ENCODE data around the gene UBAC1. TPM values are rescaled to one million over a fixed set of nuclear protein-coding genes. Genes with fewer than 3 reads are reported as not detected.
"Not testable (repeated sequence)": the region's sequence is repeated elsewhere in the genome, so short reads cannot be mapped to it uniquely, and the experiment has no call there.

UBAC1 gene
- total and polyA plus RNA-seq, 5 donors from 2014 or later: 17.8 to 27.7 (median 23.8) TPM

DNA sequence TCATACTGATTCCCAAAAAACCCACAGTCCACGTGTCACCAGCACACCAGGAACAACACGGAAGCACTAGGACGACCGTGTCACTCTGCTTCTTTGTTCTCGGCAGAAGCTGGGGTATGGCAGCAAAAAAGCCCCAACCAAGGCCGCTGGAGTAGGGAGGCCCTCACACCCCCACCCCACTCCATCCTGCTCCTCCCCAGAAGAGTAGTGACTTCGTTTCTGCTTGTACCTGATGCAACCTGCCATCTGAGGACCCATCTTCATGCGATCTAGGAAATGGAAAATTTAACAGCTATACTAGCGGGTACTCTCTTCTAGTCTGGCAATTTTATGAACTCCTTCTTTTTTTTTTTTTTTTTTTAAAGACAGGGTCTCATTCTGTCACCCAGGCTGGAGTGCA is 3.7 kb downstream of the UBAC1 start:
- Mint-ChIP-seq H3K9me3 (no peaks in the 10 kb centered on the region), H3K27me3 (peaks cover 11% of the 10 kb centered on the region), H3K27ac (no peak overlapping the region), H3K4me1 (peaks cover 5 to 38% (median 17%) of the 10 kb centered on the region in 4 donors), H3K36me3 (peaks cover 11% of the 10 kb centered on the region), H3K4me3 (no peak overlapping the region)
- Histone ChIP-seq H3K4me1 (ENCODE audit: control insufficient read depth, insufficient read depth, low read length, poor library complexity, severe bottlenecking) (peaks cover 17% of the 10 kb centered on the region), H3K4me3 (ENCODE audit: low read depth, low read length) (no peak overlapping the region), H3K27ac (ENCODE audit: insufficient read depth, low read length, poor library complexity, severe bottlenecking) (no peak overlapping the region), H3K27me3 (ENCODE audit: control insufficient read depth, insufficient read depth, low read length) (no peaks in the 10 kb centered on the region), H3K36me3 (ENCODE audit: control insufficient read depth, insufficient read depth, low read length) (peaks cover 18% of the 10 kb centered on the region), H3K9me3 (ENCODE audit: control insufficient read depth in 2 of 2, low read length in 2 of 2) (no peaks in the 10 kb centered on the region)
- ATAC-seq (ENCODE audit: low read depth in 2 of 2): no peak
- no peak for DNase-seq

DNA sequence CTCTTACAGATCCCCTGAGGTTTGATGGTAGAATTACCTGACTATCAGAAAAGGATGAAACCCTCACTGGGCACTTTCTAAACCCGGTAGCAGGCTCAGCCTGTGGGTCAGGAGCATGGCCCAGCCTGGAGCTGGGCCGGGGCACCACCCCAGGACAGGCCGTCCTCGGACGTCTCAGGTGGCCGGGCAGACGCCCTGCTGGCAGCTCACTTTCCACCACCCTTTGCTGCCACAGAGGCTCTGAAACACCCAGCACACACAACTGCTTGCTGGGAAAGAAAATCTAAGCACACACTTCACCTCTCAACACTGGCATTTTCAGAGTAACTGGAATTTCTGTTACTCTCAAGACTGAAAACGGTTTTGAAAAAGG is 4.4 kb downstream of the UBAC1 start:
- H3K27me3 ChIP-seq (ENCODE audit: control insufficient read depth, insufficient read depth, low read length): no peaks in the 10 kb centered on the region
- H3K27ac ChIP-seq (ENCODE audit: insufficient read depth, low read length, poor library complexity, severe bottlenecking): no peak overlapping the region
- H3K36me3 ChIP-seq (ENCODE audit: control insufficient read depth, insufficient read depth, low read length): peaks cover 25% of the 10 kb centered on the region
- Mint-ChIP-seq H3K36me3 (peaks cover 14% of the 10 kb centered on the region), H3K27me3 (peaks cover 5% of the 10 kb centered on the region), H3K27ac (no peak overlapping the region), H3K4me3 (no peak overlapping the region), H3K4me1 (peaks cover 5 to 32% (median 16%) of the 10 kb centered on the region in 4 donors), H3K9me3 (no peaks in the 10 kb centered on the region)
- ATAC-seq (ENCODE audit: low read depth in 2 of 2) (no peak), DNase-seq (no peak)
- H3K4me3 ChIP-seq (ENCODE audit: low read depth, low read length): no peak overlapping the region
- H3K4me1 ChIP-seq (ENCODE audit: control insufficient read depth, insufficient read depth, low read length, poor library complexity, severe bottlenecking): peaks cover 14% of the 10 kb centered on the region
- no peaks in the 10 kb centered on the region for H3K9me3 ChIP-seq (ENCODE audit: control insufficient read depth in 2 of 2, low read length in 2 of 2)

DNA sequence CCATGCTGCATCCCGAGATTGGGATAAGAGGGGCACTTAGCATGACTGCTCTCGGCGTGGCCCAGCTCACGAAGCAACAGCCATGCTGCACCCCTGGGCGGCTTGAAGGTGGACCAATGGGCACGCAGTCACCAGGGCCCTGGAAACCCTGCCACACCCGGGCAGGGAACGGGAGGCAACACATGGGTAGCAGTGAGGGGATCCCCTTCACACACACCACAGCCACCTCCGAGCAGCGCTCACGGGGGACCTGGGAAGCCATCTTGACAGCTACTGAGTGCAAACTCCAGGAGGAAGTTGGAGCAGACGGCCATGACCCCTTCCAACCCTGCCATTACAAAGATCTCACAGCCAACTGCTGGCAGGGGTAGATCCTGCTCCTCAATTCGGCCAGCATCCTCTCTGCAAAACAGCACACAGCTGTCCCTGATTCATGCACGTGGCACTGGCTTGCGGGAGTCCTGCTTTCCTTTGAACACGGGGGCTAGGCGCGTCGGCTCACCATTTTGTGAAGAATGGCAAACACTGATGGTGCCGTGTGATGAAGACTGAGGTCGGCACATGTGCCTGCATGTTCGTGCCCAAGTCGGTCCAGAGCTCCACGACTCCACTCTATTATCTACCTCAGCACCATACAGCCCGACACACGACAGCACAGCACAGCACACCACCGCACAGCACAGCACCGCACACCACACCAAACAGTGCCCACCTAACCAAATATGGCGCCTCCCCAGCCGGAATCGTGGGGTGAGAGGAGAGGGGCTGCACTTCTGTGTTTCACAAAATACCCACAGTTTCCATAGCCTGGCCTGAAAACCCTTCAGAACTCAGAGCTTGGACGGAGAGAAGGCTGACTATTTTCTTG is 5.0 kb downstream of the UBAC1 start:
- Mint-ChIP-seq H3K36me3 (peaks cover 14% of the 10 kb centered on the region), H3K4me1 (peaks cover under 1 to 27% (median 16%) of the 10 kb centered on the region in 4 donors), H3K9me3 (no peaks in the 10 kb centered on the region), H3K27ac (peak overlapping the region in 1 of 3 donors; percentile 52), H3K27me3 (no peaks in the 10 kb centered on the region), H3K4me3 (peak overlapping the region in 1 of 4 donors; percentile 61)
- DNase-seq (no peak), ATAC-seq (ENCODE audit: low read depth in 2 of 2) (no peak)
- H3K36me3 ChIP-seq (ENCODE audit: control insufficient read depth, insufficient read depth, low read length): peaks cover 26% of the 10 kb centered on the region
- H3K27me3 ChIP-seq (ENCODE audit: control insufficient read depth, insufficient read depth, low read length): no peaks in the 10 kb centered on the region
- no peak overlapping the region for H3K27ac ChIP-seq (ENCODE audit: insufficient read depth, low read length, poor library complexity, severe bottlenecking)
- H3K4me1 ChIP-seq (ENCODE audit: control insufficient read depth, insufficient read depth, low read length, poor library complexity, severe bottlenecking): peaks cover 12% of the 10 kb centered on the region
- H3K9me3 ChIP-seq (ENCODE audit: control insufficient read depth in 2 of 2, low read length in 2 of 2): no peaks in the 10 kb centered on the region
- no peak overlapping the region for H3K4me3 ChIP-seq (ENCODE audit: low read depth, low read length)

DNA sequence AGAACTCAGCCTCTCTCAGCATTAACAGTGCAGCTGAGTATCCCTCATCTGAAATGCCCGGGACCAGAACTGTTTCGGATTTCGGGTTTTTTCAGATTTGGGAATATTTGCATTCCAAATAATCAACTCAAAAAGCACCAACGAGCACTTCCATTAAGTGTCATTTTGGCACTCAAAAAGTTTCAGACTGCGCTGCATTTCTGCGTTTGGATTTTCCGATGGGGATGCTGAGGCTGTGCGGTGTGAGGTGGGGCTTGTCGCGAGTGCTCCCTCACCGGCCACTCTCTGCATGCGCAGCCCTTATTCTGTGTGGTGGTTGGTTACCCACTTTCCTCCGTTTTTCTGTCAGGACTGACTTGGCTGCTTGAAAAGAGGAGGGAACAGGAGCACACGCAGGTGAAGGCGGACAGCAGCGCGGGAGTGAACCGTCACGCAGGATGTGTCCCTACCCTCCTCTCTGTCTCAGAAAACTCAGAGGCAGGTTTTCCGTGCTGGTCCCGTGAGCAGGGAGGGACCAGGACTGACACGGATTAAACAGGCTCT is 8.4 kb downstream of the UBAC1 start:
- Mint-ChIP-seq H3K27me3 (no peaks in the 10 kb centered on the region), H3K4me3 (no peak overlapping the region), H3K27ac (no peak overlapping the region), H3K36me3 (peaks cover 31% of the 10 kb centered on the region), H3K4me1 (peaks cover 0 to 10% (median 2%) of the 10 kb centered on the region in 4 donors), H3K9me3 (no peaks in the 10 kb centered on the region)
- no peak overlapping the region for H3K4me3 ChIP-seq (ENCODE audit: low read depth, low read length)
- no peaks in the 10 kb centered on the region for H3K4me1 ChIP-seq (ENCODE audit: control insufficient read depth, insufficient read depth, low read length, poor library complexity, severe bottlenecking)
- no peaks in the 10 kb centered on the region for H3K27me3 ChIP-seq (ENCODE audit: control insufficient read depth, insufficient read depth, low read length)
- no peaks in the 10 kb centered on the region for H3K9me3 ChIP-seq (ENCODE audit: control insufficient read depth in 2 of 2, low read length in 2 of 2)
- H3K27ac ChIP-seq (ENCODE audit: insufficient read depth, low read length, poor library complexity, severe bottlenecking): no peak overlapping the region
- DNase-seq (no peak), ATAC-seq (ENCODE audit: low read depth in 2 of 2) (no peak)
- H3K36me3 ChIP-seq (ENCODE audit: control insufficient read depth, insufficient read depth, low read length): peaks cover 43% of the 10 kb centered on the region

DNA sequence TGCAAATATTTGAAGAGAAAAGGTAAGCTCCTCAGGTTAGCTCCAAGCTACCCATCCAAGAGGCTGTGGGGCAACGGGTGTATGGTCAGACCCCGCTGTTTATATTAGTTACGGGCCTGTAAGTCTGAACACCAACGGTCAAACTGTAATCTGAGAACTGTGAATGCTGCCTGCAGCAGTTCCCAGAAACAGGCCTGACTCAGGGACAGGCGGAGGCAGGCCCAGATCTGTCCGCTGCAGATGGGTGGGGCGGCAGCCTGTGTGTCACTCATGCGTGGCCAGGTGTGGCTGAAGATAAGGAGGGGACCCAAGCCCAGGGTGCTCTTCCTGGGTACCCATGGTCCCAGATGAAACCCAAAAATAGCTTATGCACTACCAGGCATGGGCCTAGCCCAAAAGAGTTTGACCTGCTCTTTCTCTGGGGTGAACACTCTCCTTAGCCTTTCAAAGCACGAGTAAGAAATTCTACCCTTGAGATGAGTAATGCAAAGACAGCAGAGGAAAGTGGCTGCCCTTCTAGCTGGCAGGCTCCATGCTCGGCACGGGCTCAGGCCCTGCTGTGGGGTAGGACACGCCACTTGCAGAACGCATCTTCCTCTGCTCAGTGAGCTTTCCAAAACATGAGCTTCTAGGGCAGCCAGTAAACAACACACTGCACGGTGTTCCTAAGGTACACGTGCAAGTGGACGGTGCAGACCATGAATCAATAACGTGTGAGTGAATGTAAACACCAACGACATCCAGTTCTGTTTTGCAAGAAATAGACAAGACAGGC is 9.1 kb downstream of the UBAC1 start:
- Mint-ChIP-seq H3K4me3 (no peak overlapping the region), H3K27ac (no peak overlapping the region), H3K4me1 (peaks cover 0 to 10% (median 3%) of the 10 kb centered on the region in 4 donors), H3K9me3 (no peaks in the 10 kb centered on the region), H3K27me3 (no peaks in the 10 kb centered on the region), H3K36me3 (peaks cover 32% of the 10 kb centered on the region)
- Histone ChIP-seq H3K4me3 (ENCODE audit: low read depth, low read length) (no peak overlapping the region), H3K27ac (ENCODE audit: insufficient read depth, low read length, poor library complexity, severe bottlenecking) (no peak overlapping the region), H3K4me1 (ENCODE audit: control insufficient read depth, insufficient read depth, low read length, poor library complexity, severe bottlenecking) (no peaks in the 10 kb centered on the region), H3K36me3 (ENCODE audit: control insufficient read depth, insufficient read depth, low read length) (peaks cover 48% of the 10 kb centered on the region), H3K9me3 (ENCODE audit: control insufficient read depth in 2 of 2, low read length in 2 of 2) (no peaks in the 10 kb centered on the region), H3K27me3 (ENCODE audit: control insufficient read depth, insufficient read depth, low read length) (no peaks in the 10 kb centered on the region)
- DNase-seq: no peak
- no peak for ATAC-seq (ENCODE audit: low read depth in 2 of 2)

DNA sequence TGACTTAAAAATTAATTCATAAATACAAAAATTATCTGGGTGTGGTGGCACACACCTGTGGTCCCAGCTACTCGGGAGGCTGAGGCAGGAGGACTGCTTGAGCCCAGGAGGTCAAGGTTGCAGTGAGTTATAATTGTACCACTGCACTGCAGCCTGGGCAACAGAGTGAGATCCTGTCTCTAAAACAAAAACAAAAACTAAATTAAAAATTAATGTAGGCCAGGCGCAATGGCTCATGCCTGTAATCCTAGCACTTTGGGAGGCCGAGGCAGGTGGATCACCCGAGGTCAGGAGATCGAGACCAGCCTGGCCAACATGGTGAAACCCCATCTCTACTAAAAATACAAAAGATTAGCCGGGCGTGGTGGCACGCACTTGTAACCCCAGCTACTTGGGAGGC is 9.9 kb downstream of the UBAC1 start:
- H3K4me1 ChIP-seq (ENCODE audit: control insufficient read depth, insufficient read depth, low read length, poor library complexity, severe bottlenecking); H3K4me3 Mint-ChIP-seq; H3K4me1 Mint-ChIP-seq; H3K27me3 Mint-ChIP-seq; H3K27me3 ChIP-seq (ENCODE audit: control insufficient read depth, insufficient read depth, low read length); H3K27ac ChIP-seq (ENCODE audit: insufficient read depth, low read length, poor library complexity, severe bottlenecking); DNase-seq; ATAC-seq (ENCODE audit: low read depth in 2 of 2); H3K9me3 Mint-ChIP-seq; H3K27ac Mint-ChIP-seq; H3K4me3 ChIP-seq (ENCODE audit: low read depth, low read length); H3K9me3 ChIP-seq (ENCODE audit: control insufficient read depth in 2 of 2, low read length in 2 of 2): not testable (repeated sequence)
- H3K36me3 Mint-ChIP-seq: peaks cover 32% of the 10 kb centered on the region
- H3K36me3 ChIP-seq (ENCODE audit: control insufficient read depth, insufficient read depth, low read length): peaks cover 56% of the 10 kb centered on the region

DNA sequence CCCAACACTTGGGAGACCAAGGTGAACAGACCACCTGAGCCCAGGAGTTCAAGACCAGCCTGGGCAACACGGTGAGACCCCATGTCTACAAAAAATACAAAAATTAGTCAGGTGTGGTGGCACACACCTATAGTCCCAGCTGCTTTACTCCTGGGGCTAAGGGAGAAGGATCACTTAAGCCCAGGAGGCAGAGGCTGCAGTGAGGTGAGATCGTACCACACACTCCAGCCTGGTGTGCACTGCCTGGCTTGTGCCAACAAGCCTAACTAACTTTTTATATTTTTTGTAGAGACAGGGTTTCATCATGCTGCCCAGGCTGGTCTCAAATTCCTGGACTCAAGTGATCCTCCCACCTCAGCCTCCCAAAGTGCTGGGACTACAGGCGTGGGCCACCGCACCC is 10.3 kb downstream of the UBAC1 start:
- H3K27me3 Mint-ChIP-seq, H3K9me3 Mint-ChIP-seq: not testable (repeated sequence)
- H3K36me3 Mint-ChIP-seq: peaks cover 36% of the 10 kb centered on the region

More for the DNA sequence above, 10.3 kb downstream of the UBAC1 start:
- ATAC-seq (ENCODE audit: low read depth in 2 of 2); H3K27me3 ChIP-seq (ENCODE audit: control insufficient read depth, insufficient read depth, low read length); DNase-seq; H3K4me1 Mint-ChIP-seq; H3K27ac ChIP-seq (ENCODE audit: insufficient read depth, low read length, poor library complexity, severe bottlenecking); H3K9me3 ChIP-seq (ENCODE audit: control insufficient read depth in 2 of 2, low read length in 2 of 2); H3K4me1 ChIP-seq (ENCODE audit: control insufficient read depth, insufficient read depth, low read length, poor library complexity, severe bottlenecking); H3K27ac Mint-ChIP-seq; H3K4me3 ChIP-seq (ENCODE audit: low read depth, low read length); H3K4me3 Mint-ChIP-seq: not testable (repeated sequence)
- H3K36me3 ChIP-seq (ENCODE audit: control insufficient read depth, insufficient read depth, low read length): peaks cover 60% of the 10 kb centered on the region

Measured in CD4-positive, CD25-positive, alpha-beta regulatory T cell (primary cell).